Measurements from ENCODE around the gene TOR1B. TPM values are rescaled to one million over a fixed set of nuclear protein-coding genes. Genes with fewer than 3 reads are reported as not detected.
"Not testable (repeated sequence)": the region's sequence is repeated elsewhere in the genome, so short reads cannot be mapped to it uniquely, and the experiment has no call there.

Gene TOR1B
- total and polyA plus RNA-seq, 4 donors: 12.8 to 31.9 (median 17.8) TPM

DNA sequence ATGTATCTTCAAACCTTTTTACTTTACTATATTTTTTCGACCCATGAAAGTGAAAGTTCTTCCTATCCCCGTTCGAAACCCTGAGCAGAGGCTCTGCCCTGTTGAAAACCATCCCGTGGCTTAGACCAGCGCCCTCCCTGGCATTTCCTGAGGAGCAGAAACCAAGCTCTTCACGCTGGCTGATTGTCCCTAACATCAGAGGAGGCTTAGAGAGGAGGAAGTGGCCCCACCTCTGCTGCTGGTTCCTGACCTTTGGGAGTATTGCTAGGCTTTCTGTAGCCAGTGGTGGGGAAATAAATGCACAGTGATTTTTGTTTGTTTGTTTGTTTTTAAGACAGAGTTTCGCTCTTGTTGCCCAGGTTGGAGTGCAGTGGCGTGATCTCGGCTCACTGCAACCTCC is 45.9 kb upstream of the TOR1B start (continued):
- TF ChIP-seq, protein P1, sequence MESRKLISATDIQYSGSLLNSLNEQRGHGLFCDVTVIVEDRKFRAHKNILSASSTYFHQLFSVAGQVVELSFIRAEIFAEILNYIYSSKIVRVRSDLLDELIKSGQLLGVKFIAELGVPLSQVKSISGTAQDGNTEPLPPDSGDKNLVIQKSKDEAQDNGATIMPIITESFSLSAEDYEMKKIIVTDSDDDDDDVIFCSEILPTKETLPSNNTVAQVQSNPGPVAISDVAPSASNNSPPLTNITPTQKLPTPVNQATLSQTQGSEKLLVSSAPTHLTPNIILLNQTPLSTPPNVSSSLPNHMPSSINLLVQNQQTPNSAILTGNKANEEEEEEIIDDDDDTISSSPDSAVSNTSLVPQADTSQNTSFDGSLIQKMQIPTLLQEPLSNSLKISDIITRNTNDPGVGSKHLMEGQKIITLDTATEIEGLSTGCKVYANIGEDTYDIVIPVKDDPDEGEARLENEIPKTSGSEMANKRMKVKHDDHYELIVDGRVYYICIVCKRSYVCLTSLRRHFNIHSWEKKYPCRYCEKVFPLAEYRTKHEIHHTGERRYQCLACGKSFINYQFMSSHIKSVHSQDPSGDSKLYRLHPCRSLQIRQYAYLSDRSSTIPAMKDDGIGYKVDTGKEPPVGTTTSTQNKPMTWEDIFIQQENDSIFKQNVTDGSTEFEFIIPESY (IDR thresholded peaks at IDR 0.05): no peak
- TF ChIP-seq RAD21 (IDR thresholded peaks at IDR 0.05): no peak
- TF ChIP-seq, protein P2, sequence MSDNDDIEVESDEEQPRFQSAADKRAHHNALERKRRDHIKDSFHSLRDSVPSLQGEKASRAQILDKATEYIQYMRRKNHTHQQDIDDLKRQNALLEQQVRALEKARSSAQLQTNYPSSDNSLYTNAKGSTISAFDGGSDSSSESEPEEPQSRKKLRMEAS (IDR thresholded peaks at IDR 0.05): no peak

DNA sequence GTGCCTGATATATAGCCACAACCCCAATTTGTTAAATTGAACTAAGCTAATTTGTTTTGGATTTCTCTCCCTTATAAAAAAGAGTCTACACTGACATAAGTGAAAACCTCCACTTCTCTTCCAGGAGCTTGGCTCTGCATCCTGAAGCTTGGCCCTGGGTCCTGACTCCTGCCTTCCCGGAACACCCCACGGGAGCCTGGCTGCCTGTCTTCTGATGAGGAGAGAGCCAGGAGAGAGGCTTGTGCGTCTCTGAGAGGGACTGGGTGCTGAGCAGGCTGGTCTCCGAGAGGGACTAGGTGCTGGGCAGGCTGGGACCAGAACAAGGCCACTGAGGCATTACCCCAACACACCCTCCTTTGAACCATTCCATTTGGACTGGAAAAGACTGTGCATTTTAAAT is 43.7 kb upstream of the TOR1B start:
- no peak for TF ChIP-seq SP1 (IDR thresholded peaks at IDR 0.05)
- no peak for TF ChIP-seq HNF4G (IDR thresholded peaks at IDR 0.05)
- TF ChIP-seq, protein P1 (IDR thresholded peaks at IDR 0.05): no peak
- TF ChIP-seq EGR1 (IDR thresholded peaks at IDR 0.05; ENCODE audit: low read depth in 2 of 2): no peak
- no peak for TF ChIP-seq TAF1 (conservative IDR thresholded peaks at IDR 0.05)
- TF ChIP-seq NR2F2 (IDR thresholded peaks at IDR 0.05): no peak
- no peak for DNase-seq (ENCODE audit: low spot score)
- Histone ChIP-seq H3K4me1 (ENCODE audit: control insufficient read depth in 4 of 4, insufficient read depth in 4 of 4, low read length in 3 of 4) (peaks cover 0 to 3% (median 0%) of the 10 kb centered on the region in 4 donors), H3K27ac (ENCODE audit: low read depth in 1 of 2, low read length in 2 of 2) (no peak overlapping the region), H3K36me3 (ENCODE audit: control insufficient read depth in 4 of 4, insufficient read depth in 3 of 4, low read depth in 1 of 4, low read length in 3 of 4) (no peaks in the 10 kb centered on the region), H3K9me3 (ENCODE audit: control insufficient read depth in 4 of 4, low read length in 3 of 4) (no peaks in the 10 kb centered on the region), H3K27me3 (ENCODE audit: control insufficient read depth in 4 of 4, insufficient read depth in 4 of 4, low read length in 3 of 4) (peaks cover 0 to 4% (median 0%) of the 10 kb centered on the region in 4 donors), H3K4me3 (ENCODE audit: low read depth in 1 of 3, low read length in 3 of 3) (no peak overlapping the region), H3K9ac (ENCODE audit: low read depth in 1 of 2, low read length in 2 of 2) (no peak overlapping the region)
- WGBS: 85% methylated on average over 4 of the region's 4 CpGs

DNA sequence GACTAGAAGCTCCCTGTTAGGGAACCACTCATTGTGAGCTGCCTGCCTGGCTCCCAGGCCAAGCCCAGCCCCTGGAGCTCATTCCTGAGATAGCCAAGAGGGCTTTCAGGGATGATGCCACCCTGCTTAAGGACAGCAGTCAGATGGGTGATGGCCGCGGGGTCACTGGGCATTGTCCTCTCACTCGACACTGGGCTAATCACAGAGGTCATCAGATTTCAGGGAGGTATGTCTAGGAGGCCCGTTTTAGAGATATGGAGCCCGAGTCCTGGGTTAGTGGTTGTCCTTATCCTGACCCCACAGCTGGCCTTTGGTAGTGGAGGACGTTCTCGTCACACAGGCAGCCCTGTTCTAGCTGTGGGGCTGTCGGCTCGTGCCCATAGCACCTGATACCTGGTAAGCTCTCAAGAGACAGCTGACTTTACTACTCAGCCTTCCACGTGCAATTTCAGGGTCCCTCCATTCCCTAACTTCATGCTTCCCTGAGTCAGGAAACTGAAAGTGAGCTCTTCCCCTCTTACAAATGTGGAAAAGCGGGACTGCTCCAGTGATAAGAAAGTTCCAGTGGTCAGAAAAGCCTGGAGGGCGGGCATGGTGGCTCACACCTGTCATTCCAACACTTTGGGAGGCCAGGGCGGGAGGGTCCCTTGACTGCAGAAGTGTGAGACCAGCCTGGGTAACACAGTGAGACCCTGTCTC is 43.0 kb upstream of the TOR1B start:
- Histone ChIP-seq H3K27me3 (ENCODE audit: control insufficient read depth in 4 of 4, insufficient read depth in 4 of 4, low read length in 3 of 4) (peaks cover 0 to 4% (median 0%) of the 10 kb centered on the region in 4 donors), H3K4me1 (ENCODE audit: control insufficient read depth in 4 of 4, insufficient read depth in 4 of 4, low read length in 3 of 4) (peaks cover 0 to 3% (median 0%) of the 10 kb centered on the region in 4 donors), H3K36me3 (ENCODE audit: control insufficient read depth in 4 of 4, insufficient read depth in 3 of 4, low read depth in 1 of 4, low read length in 3 of 4) (no peaks in the 10 kb centered on the region), H3K4me3 (ENCODE audit: low read depth in 1 of 3, low read length in 3 of 3) (no peak overlapping the region), H3K9me3 (ENCODE audit: control insufficient read depth in 4 of 4, low read length in 3 of 4) (no peaks in the 10 kb centered on the region), H3K9ac (ENCODE audit: low read depth in 1 of 2, low read length in 2 of 2) (no peak overlapping the region), H3K27ac (ENCODE audit: low read depth in 1 of 2, low read length in 2 of 2) (no peak overlapping the region)
- DNase-seq (ENCODE audit: low spot score): no peak
- WGBS: 70% methylated on average over 13 of the region's 13 CpGs
- TF ChIP-seq HNF4G (IDR thresholded peaks at IDR 0.05) (no peak), FOXA2 (IDR thresholded peaks at IDR 0.05) (no peak), TAF1 (conservative IDR thresholded peaks at IDR 0.05) (no peak), RXRA (IDR thresholded peaks at IDR 0.05) (no peak), JUND (IDR thresholded peaks at IDR 0.05) (no peak), EGR1 (IDR thresholded peaks at IDR 0.05; ENCODE audit: low read depth in 2 of 2) (no peak)
- TF ChIP-seq, protein P3, sequence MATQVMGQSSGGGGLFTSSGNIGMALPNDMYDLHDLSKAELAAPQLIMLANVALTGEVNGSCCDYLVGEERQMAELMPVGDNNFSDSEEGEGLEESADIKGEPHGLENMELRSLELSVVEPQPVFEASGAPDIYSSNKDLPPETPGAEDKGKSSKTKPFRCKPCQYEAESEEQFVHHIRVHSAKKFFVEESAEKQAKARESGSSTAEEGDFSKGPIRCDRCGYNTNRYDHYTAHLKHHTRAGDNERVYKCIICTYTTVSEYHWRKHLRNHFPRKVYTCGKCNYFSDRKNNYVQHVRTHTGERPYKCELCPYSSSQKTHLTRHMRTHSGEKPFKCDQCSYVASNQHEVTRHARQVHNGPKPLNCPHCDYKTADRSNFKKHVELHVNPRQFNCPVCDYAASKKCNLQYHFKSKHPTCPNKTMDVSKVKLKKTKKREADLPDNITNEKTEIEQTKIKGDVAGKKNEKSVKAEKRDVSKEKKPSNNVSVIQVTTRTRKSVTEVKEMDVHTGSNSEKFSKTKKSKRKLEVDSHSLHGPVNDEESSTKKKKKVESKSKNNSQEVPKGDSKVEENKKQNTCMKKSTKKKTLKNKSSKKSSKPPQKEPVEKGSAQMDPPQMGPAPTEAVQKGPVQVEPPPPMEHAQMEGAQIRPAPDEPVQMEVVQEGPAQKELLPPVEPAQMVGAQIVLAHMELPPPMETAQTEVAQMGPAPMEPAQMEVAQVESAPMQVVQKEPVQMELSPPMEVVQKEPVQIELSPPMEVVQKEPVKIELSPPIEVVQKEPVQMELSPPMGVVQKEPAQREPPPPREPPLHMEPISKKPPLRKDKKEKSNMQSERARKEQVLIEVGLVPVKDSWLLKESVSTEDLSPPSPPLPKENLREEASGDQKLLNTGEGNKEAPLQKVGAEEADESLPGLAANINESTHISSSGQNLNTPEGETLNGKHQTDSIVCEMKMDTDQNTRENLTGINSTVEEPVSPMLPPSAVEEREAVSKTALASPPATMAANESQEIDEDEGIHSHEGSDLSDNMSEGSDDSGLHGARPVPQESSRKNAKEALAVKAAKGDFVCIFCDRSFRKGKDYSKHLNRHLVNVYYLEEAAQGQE (IDR thresholded peaks at IDR 0.05): no peak
- TF ChIP-seq, protein P4, sequence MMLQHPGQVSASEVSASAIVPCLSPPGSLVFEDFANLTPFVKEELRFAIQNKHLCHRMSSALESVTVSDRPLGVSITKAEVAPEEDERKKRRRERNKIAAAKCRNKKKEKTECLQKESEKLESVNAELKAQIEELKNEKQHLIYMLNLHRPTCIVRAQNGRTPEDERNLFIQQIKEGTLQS (IDR thresholded peaks at IDR 0.05): no peak
- TF ChIP-seq, protein P1 (IDR thresholded peaks at IDR 0.05): no peak
- TF ChIP-seq, protein P2 (IDR thresholded peaks at IDR 0.05): no peak

DNA sequence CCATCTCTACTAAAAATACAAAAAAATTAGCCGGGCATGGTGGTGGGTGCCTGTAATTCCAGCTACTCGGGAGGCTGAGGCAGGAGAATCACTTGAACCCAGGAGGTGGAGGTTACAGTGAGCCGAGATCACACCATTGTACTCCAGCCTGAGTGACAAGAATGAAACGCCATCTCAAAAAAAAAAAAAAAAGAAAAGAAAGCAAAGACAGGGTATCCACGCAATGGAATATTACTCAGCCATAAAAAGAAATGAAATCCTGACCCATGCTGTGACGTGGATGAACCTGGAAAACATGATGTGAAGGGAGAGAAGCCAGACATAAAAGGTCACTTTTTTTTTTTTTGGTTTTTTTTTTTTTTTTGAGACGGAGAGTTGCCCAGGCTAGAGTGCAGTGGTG is 42.2 kb upstream of the TOR1B start:
- H3K27me3 ChIP-seq (ENCODE audit: control insufficient read depth in 4 of 4, insufficient read depth in 4 of 4, low read length in 3 of 4); DNase-seq (ENCODE audit: low spot score); H3K9me3 ChIP-seq (ENCODE audit: control insufficient read depth in 4 of 4, low read length in 3 of 4); H3K36me3 ChIP-seq (ENCODE audit: control insufficient read depth in 4 of 4, insufficient read depth in 3 of 4, low read depth in 1 of 4, low read length in 3 of 4); H3K4me3 ChIP-seq (ENCODE audit: low read depth in 1 of 3, low read length in 3 of 3); H3K4me1 ChIP-seq (ENCODE audit: control insufficient read depth in 4 of 4, insufficient read depth in 4 of 4, low read length in 3 of 4); H3K9ac ChIP-seq (ENCODE audit: low read depth in 1 of 2, low read length in 2 of 2): not testable (repeated sequence)
- H3K27ac ChIP-seq (ENCODE audit: low read depth in 1 of 2, low read length in 2 of 2): peak overlapping the region in 1 of 2 donors; percentile 69
- WGBS: 83% methylated on average over 7 of the region's 7 CpGs

Measured in liver (tissue), 9 donors.